Prostate gland (tissue), 2 donors: ENCODE measurements around the gene TRAPPC2. TPM values are rescaled to one million over a fixed set of nuclear protein-coding genes. Genes with fewer than 3 reads are reported as not detected.

ENCODE experiments used
- DNase-seq: peaks from one replicate; pipeline ENCODE4 v3.0.0-alpha.2; 2019; ENCODE audit warnings: low spot score
- H3K27ac ChIP-seq, 2 donors: fragments of 200-600 bp; sonication (generic); 2 replicates each; pipeline ENCODE4 v1.5.1; 2017 to 2019
- H3K27me3 ChIP-seq: fragments of 200-600 bp; sonication (generic); replicated peaks from 2 replicates; pipeline ENCODE4 v1.5.1; 2019; ENCODE audit not compliant: insufficient read depth
- H3K36me3 ChIP-seq, 2 donors: fragments of 200-600 bp; sonication (generic); 1 replicate in 1 of 2; 2 replicates in 1 of 2; pipeline versions ENCODE4 v1.5.1 to v1.8.1; 2017 to 2019
- H3K4me1 ChIP-seq: fragments of 200-600 bp; sonication (generic); replicated peaks from 2 replicates; pipeline ENCODE4 v1.5.1; 2019
- H3K4me3 ChIP-seq, 2 donors: fragments of 200-600 bp; sonication (generic); 2 replicates each; pipeline ENCODE4 v1.5.1; 2017 to 2019
- H3K9me3 ChIP-seq: fragments of 200-600 bp; sonication (generic); 2 replicates; pipeline ENCODE4 v1.5.1; 2017
- POLR2A ChIP-seq: fragments of 450-650 bp; IDR thresholded peaks from one replicate; pipeline ENCODE4 v1.6.1; 2016; ENCODE audit warnings: antibody characterized with exemption, mild to moderate bottlenecking
- POLR2AphosphoS5 ChIP-seq: sonication (generic); formaldehyde crosslinking; IDR thresholded peaks from one replicate; pipeline ENCODE4 v1.6.1; 2017; ENCODE audit warnings: antibody characterized with exemption
- WGBS: methylation state at CpG from one replicate; pipeline ENCODE4 v1.1.5; 2018; 5-methylcytosine and 5-hydroxymethylcytosine counted together
- intact Hi-C: fragments of 100-400 bp; cut with DNase I; formaldehyde crosslinking; loops from one replicate; pipeline ENCODE4 v1.14.2; 2022
- total RNA-seq, 2 donors: library from RNA; depleted of rRNA; stranded (reverse); fragments of >200 nt; gene quantifications; one replicate each; pipeline ENCODE4 v1.1.0, GENCODE V29; 2016
- TF ChIP-seq, protein P1 (sequence below), 4 experiments: fragments of 200-600 bp in 2 of 4; fragments of 450-650 bp in 2 of 4; sonication (generic) in 2 of 4; IDR thresholded peaks; 1 replicate in 3 of 4; 2 replicates in 1 of 4; pipeline ENCODE4 v1.5.1; 2016 to 2019; ENCODE audit warnings: antibody characterized with exemption in 4 of 4, mild to moderate bottlenecking in 2 of 4, moderate library complexity in 2 of 4

Gene TRAPPC2
- total RNA-seq, 2 donors from 2014 or later, result 15.6 to 20.2 TPM

DNA sequence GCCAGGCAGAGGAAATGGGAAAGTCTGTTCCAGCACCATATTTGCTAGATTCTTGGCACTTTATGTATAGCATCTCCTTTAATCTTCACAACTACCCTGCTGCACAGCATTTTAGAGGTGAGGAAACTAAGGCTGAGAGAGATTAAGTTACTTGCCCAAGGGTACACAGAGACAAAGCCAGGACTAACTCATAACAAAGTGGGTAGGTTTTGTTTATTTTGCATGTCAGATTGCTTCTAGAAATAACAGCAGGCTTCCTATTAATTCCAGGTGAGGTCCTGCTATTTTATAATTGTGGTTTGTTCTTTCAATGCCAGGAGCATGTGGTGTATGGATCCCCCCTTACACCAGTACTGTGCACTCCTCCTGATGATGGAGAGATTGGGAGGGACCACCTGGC, 66.5 kb downstream of the TRAPPC2 start:
- Histone ChIP-seq H3K4me3 (no peak overlapping the region), H3K36me3 (no peaks in the 10 kb centered on the region), H3K4me1 (no peaks in the 10 kb centered on the region), H3K27me3 (no peaks in the 10 kb centered on the region), H3K27ac (peak overlapping the region; percentile 61 to 64), H3K9me3 (no peaks in the 10 kb centered on the region)
- intact Hi-C loops, result loop anchor here (5.0 kb wide), 1 partner anchor 359 kb away; the partner anchor contains the start of gene GEMIN8
- DNase-seq, result no peak
- TF ChIP-seq, protein P1, sequence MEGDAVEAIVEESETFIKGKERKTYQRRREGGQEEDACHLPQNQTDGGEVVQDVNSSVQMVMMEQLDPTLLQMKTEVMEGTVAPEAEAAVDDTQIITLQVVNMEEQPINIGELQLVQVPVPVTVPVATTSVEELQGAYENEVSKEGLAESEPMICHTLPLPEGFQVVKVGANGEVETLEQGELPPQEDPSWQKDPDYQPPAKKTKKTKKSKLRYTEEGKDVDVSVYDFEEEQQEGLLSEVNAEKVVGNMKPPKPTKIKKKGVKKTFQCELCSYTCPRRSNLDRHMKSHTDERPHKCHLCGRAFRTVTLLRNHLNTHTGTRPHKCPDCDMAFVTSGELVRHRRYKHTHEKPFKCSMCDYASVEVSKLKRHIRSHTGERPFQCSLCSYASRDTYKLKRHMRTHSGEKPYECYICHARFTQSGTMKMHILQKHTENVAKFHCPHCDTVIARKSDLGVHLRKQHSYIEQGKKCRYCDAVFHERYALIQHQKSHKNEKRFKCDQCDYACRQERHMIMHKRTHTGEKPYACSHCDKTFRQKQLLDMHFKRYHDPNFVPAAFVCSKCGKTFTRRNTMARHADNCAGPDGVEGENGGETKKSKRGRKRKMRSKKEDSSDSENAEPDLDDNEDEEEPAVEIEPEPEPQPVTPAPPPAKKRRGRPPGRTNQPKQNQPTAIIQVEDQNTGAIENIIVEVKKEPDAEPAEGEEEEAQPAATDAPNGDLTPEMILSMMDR (IDR thresholded peaks at IDR 0.05), result no peak
- TF ChIP-seq POLR2AphosphoS5, result peak; percentile 42

DNA sequence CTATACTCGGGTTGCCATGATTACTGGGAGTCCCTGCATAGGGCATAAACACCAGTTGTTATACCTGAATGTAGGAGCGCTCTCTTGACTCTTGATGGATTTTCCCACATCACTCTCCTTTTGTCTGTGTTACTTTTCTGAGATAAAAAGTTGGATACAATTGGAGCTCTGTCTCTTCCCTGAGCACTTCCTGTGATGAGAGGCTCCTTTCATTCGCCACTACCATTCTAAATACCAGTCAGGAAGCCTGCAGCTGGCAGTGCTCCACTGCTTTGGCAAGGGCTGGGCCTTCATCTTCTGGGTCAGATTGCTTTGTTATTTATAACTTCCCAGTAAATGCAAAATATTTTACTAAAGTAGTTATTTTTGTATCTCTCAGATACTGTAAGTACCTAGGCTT, 67.6 kb downstream of the TRAPPC2 start:
- Histone ChIP-seq H3K36me3 (no peaks in the 10 kb centered on the region), H3K27ac (no peak overlapping the region), H3K4me1 (no peaks in the 10 kb centered on the region), H3K4me3 (no peak overlapping the region), H3K27me3 (no peaks in the 10 kb centered on the region), H3K9me3 (no peaks in the 10 kb centered on the region)
- no peak for DNase-seq
- WGBS, result 48% methylated on average over 3 of the region's 3 CpGs
- TF ChIP-seq, protein P1 (IDR thresholded peaks at IDR 0.05), result no peak
- TF ChIP-seq POLR2A, result no peak
- no peak for TF ChIP-seq POLR2AphosphoS5
- intact Hi-C loops, result loop anchor here (5.0 kb wide), 1 partner anchor 360 kb away; the partner anchor contains the start of gene GEMIN8

DNA sequence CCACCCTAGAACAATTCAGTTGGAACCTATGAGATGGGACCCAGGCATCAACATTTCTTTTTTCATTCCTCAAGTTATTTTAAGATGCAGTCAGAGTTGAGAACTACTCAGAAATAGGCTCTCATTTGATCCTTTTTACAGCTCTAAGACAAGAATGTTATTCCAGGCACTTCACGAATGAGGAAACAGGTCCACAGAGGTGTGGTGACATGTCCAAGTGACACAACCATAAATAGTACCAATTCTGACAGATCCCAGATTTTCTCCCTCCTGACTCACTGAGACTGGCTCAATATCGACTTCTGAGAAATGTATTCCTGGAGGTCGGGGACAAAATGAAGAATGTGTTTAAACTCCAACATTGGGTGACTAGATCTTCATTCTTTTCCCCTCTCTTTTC, 70.4 kb downstream of the TRAPPC2 start:
- no peaks in the 10 kb centered on the region for H3K36me3 ChIP-seq
- no peaks in the 10 kb centered on the region for H3K4me1 ChIP-seq
- intact Hi-C loops, result no loop called here
- H3K4me3 ChIP-seq, result no peak overlapping the region
- DNase-seq, result no peak
- no peaks in the 10 kb centered on the region for H3K9me3 ChIP-seq
- H3K27ac ChIP-seq, result peak overlapping the region in 1 of 2 donors; percentile 43
- H3K27me3 ChIP-seq, result no peaks in the 10 kb centered on the region
- 52% methylated on average over 3 of the region's 3 CpGs for WGBS
- TF ChIP-seq, protein P1 (IDR thresholded peaks at IDR 0.05), result no peak
- no peak for TF ChIP-seq POLR2A
- no peak for TF ChIP-seq POLR2AphosphoS5

DNA sequence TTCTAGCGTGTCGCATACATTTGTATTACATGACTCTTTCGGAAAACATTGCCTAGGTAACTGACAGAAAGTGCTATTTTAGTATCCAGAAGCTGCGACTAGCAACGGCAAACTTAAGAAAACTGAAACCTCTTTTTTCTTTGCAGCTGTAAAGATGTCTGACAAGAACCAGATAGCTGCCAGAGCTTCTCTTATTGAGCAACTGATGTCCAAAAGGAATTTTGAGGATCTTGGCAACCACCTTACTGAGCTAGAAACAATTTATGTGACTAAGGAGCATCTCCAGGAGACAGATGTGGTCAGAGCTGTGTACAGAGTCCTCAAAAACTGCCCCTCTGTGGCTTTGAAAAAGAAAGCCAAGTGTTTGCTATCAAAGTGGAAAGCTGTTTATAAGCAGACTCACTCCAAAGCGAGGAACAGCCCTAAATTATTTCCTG, 72.0 kb downstream of the TRAPPC2 start:
- no peak overlapping the region for H3K4me3 ChIP-seq
- intact Hi-C loops, result no loop called here
- H3K4me1 ChIP-seq, result no peaks in the 10 kb centered on the region
- no peak for DNase-seq
- TF ChIP-seq, protein P1 (IDR thresholded peaks at IDR 0.05), result no peak
- TF ChIP-seq POLR2AphosphoS5, result no peak
- no peak for TF ChIP-seq POLR2A
- 62% methylated on average over 6 of the region's 6 CpGs for WGBS
- no peaks in the 10 kb centered on the region for H3K9me3 ChIP-seq
- no peak overlapping the region for H3K27ac ChIP-seq
- no peaks in the 10 kb centered on the region for H3K36me3 ChIP-seq
- no peaks in the 10 kb centered on the region for H3K27me3 ChIP-seq

Other genes starting within 250 kb of the TRAPPC2 start
- gene EGFL6, start 165.0 kb downstream of the TRAPPC2 start, total RNA-seq, result under 1 TPM in 1 of 2 donors, not detected in 1; 0.23 TPM
- 1 to 10 TPM; 3.1 to 4.9 TPM for gene TCEANC, start 81.5 kb downstream of the TRAPPC2 start, total RNA-seq
- 10 to 100 TPM; 27.3 to 37.7 TPM for gene RAB9A, start 45.5 kb downstream of the TRAPPC2 start, total RNA-seq
- 10 to 100 TPM; 23.6 to 36.2 TPM for gene OFD1, start 128 bp upstream of the TRAPPC2 start, total RNA-seq
- gene GPM6B, start 82.5 kb upstream of the TRAPPC2 start, total RNA-seq, result 10 to 100 TPM; 10.1 to 12.3 TPM